Stomach (tissue), 4 donors: ENCODE data around the gene LRP10.

Experiments used
- CTCF ChIP-seq, 7 experiments: fragments of 450-650 bp in 4 of 7; fragments of 200-600 bp in 3 of 7; sonication (generic) in 3 of 7; IDR thresholded peaks; one replicate each; pipeline ENCODE4 v1.5.1; 2016 to 2019; ENCODE audit warnings: antibody characterized with exemption in 7 of 7, control low read depth in 2 of 7, mild to moderate bottlenecking in 1 of 7
- EP300 ChIP-seq: sonication (generic); formaldehyde crosslinking; IDR thresholded peaks from one replicate; pipeline ENCODE4 v1.6.1; 2017; ENCODE audit warnings: antibody characterized with exemption
- POLR2A ChIP-seq, 4 donors: fragments of 450-650 bp; IDR thresholded peaks; one replicate each; pipeline ENCODE4 v1.6.1; 2016; ENCODE audit warnings: antibody characterized with exemption in 4 of 4, control low read depth in 2 of 4, mild to moderate bottlenecking in 1 of 4, moderate library complexity in 1 of 4

DNA sequence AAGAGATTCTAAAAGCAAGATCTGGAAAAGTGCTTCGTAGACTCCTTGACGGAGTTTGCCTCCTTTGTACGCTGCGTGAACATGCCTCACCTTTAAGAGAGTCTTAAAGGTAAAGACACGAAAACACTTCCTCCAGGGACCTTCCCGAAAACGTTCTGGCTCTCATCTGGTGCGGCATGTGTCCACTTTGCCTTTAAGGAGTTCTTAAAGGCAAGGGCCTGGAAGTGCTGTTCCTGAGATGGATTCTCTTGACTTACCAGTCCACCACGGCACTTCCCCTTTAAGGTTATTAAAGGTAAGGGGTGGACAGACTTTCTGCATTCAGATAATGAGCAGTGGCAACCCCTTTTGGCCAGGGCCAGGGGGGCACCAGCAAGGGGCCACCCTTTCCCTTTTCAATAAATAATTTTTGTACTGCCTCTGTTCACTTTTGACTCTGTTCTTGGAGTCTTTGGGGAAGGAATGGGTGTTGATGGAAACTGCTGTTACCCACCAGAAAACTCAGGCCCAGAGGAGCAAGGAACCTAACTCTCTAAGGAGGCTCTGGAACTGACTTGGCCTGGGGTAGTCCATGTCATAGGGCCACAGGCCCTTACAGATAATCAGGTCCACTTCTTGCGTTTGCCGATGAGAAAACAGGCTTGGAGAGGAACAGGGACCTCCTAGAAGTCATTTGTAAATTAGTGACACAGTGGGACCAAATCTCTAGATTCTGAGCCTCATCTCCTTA lies 15.9 kb downstream of the LRP10 start:
- TF ChIP-seq CTCF (IDR thresholded peaks at IDR 0.05) (no peak), POLR2A (IDR thresholded peaks at IDR 0.05) (no peak), EP300 (no peak)
